ENCODE results near the gene KCNK4. TPM values are rescaled to one million over a fixed set of nuclear protein-coding genes. Genes with fewer than 3 reads are reported as not detected.
A peak's percentile ranks its signal among the peaks of the same experiment; 100 is the strongest.
"Not testable (repeated sequence)": the region's sequence is repeated elsewhere in the genome, so short reads cannot be mapped to it uniquely, and the experiment has no call there.

KCNK4 gene
- total and polyA plus RNA-seq, 8 donors, result not detected

GRCh38 chr11:64323373-64323772 lies 32.3 kb downstream of the KCNK4 start:
- TF ChIP-seq EP300 (IDR thresholded peaks at IDR 0.05) (no peak), POLR2AphosphoS5 (IDR thresholded peaks at IDR 0.05) (no peak), POLR2A (IDR thresholded peaks at IDR 0.05) (no peak), CTCF (IDR thresholded peaks at IDR 0.05) (no peak)
- Histone ChIP-seq H3K4me1 (peaks cover 18 to 47% (median 43%) of the 10 kb centered on the region in 4 donors), H3K27me3 (no peaks in the 10 kb centered on the region), H3K36me3 (peaks cover 14 to 33% (median 28%) of the 10 kb centered on the region in 4 donors), H3K27ac (peak overlapping the region in 1 of 5 donors; percentile 11), H3K9me3 (no peaks in the 10 kb centered on the region), H3K4me3 (no peak overlapping the region)
- DNase-seq, result no peak
- intact Hi-C loops (cut with DNase I; ENCODE audit: low total_unique reads), result no loop called here
- 73 to 80% (median 78%) methylated on average over 5 of the region's 5 CpGs for WGBS, 5 donors

- H3K27ac ChIP-seq, result peak overlapping the region in 1 of 5 donors; percentile 11
- H3K9me3 ChIP-seq; intact Hi-C loops (cut with DNase I; ENCODE audit: low total_unique reads); H3K27me3 ChIP-seq; H3K4me3 ChIP-seq; DNase-seq: not testable (repeated sequence)
- 84 to 96% (median 88%) methylated on average over 4 of the region's 4 CpGs; no CpG with 5 or more reads in 1 of the 5 donors for WGBS, 5 donors
- H3K36me3 ChIP-seq, result peaks cover 14 to 33% (median 28%) of the 10 kb centered on the region in 4 donors
- H3K4me1 ChIP-seq, result peaks cover 13 to 45% (median 39%) of the 10 kb centered on the region in 4 donors
These were observed 32.9 kb downstream of the KCNK4 start for GRCh38 chr11:64323984-64324383.

GRCh38 chr11:64324692-64325469 lies 33.8 kb downstream of the KCNK4 start:
- TF ChIP-seq POLR2AphosphoS5 (IDR thresholded peaks at IDR 0.05), result no peak
- no peak for TF ChIP-seq EP300 (IDR thresholded peaks at IDR 0.05)
- TF ChIP-seq POLR2A (IDR thresholded peaks at IDR 0.05), result no peak
- no peak for TF ChIP-seq CTCF (IDR thresholded peaks at IDR 0.05)
- H3K27me3 ChIP-seq, result no peaks in the 10 kb centered on the region
- H3K9me3 ChIP-seq, result no peaks in the 10 kb centered on the region
- H3K4me3 ChIP-seq, result no peak overlapping the region
- peaks cover 5 to 45% (median 39%) of the 10 kb centered on the region in 4 donors for H3K4me1 ChIP-seq
- peaks cover 14 to 33% (median 28%) of the 10 kb centered on the region in 4 donors for H3K36me3 ChIP-seq
- no peak overlapping the region for H3K27ac ChIP-seq
- intact Hi-C loops (cut with DNase I; ENCODE audit: low total_unique reads), result no loop called here
- WGBS, 5 donors, result 71 to 87% (median 79%) methylated on average over 10 to 11 of the region's 11 CpGs
- no peak for DNase-seq

GRCh38 chr11:64327375-64327774 lies 36.3 kb downstream of the KCNK4 start:
- Histone ChIP-seq H3K27ac (no peak overlapping the region), H3K27me3 (no peaks in the 10 kb centered on the region), H3K9me3 (no peaks in the 10 kb centered on the region), H3K4me1 (peaks cover 6 to 41% (median 36%) of the 10 kb centered on the region in 4 donors), H3K4me3 (no peak overlapping the region), H3K36me3 (peaks cover 7 to 12% (median 10%) of the 10 kb centered on the region in 4 donors)
- whole genome bisulfite sequencing, 5 donors, result 83 to 93% (median 90%) methylated on average over 2 of the region's 2 CpGs
- intact Hi-C loops (cut with DNase I; ENCODE audit: low total_unique reads), result no loop called here
- no peak for DNase-seq
- no peak for TF ChIP-seq POLR2A (IDR thresholded peaks at IDR 0.05)
- TF ChIP-seq CTCF (IDR thresholded peaks at IDR 0.05), result no peak
- no peak for TF ChIP-seq EP300 (IDR thresholded peaks at IDR 0.05)
- no peak for TF ChIP-seq POLR2AphosphoS5 (IDR thresholded peaks at IDR 0.05)

- WGBS, 5 donors, result 82 to 90% (median 83%) methylated on average over 3 of the region's 3 CpGs
- Histone ChIP-seq H3K27me3 (no peaks in the 10 kb centered on the region), H3K36me3 (peaks cover under 1 to 6% (median 4%) of the 10 kb centered on the region in 4 donors), H3K27ac (no peak overlapping the region), H3K4me1 (peaks cover 9 to 39% (median 33%) of the 10 kb centered on the region in 4 donors), H3K9me3 (no peaks in the 10 kb centered on the region), H3K4me3 (no peak overlapping the region)
- intact Hi-C loops (cut with DNase I; ENCODE audit: low total_unique reads), result no loop called here
- TF ChIP-seq CTCF (IDR thresholded peaks at IDR 0.05), result no peak
- TF ChIP-seq POLR2A (IDR thresholded peaks at IDR 0.05), result no peak
- TF ChIP-seq EP300 (IDR thresholded peaks at IDR 0.05), result no peak
- TF ChIP-seq POLR2AphosphoS5 (IDR thresholded peaks at IDR 0.05), result no peak
- DNase-seq, result no peak
These were observed 36.9 kb downstream of the KCNK4 start for GRCh38 chr11:64327993-64328392.
